Keratinocyte (primary cell): ENCODE data around the gene MYL10.

Experiments used
- CTCF ChIP-seq, 3 experiments: IDR thresholded peaks in 1 of 3; conservative IDR thresholded peaks in 1 of 3; optimal IDR thresholded peaks in 1 of 3; 2 replicates in 2 of 3; 3 replicates in 1 of 3; pipeline versions ENCODE3 to v1.5.1; 2011; ENCODE audit warnings: low read length in 3 of 3, mild to moderate bottlenecking in 3 of 3, moderate library complexity in 2 of 3, control low read depth in 1 of 3, inconsistent platforms in 1 of 3; ENCODE audit not compliant: insufficient read depth in 2 of 3; ENCODE audit errors: extremely low read depth in 1 of 3
- EZH2 ChIP-seq: IDR thresholded peaks from one replicate; pipeline ENCODE4 v1.6.1; 2012; ENCODE audit warnings: inconsistent platforms, mild to moderate bottlenecking, low read length, moderate library complexity

GRCh38 chr7:101582971-101583370, 46.1 kb downstream of the MYL10 start:
- TF ChIP-seq EZH2, result no peak
- no peak for TF ChIP-seq CTCF (optimal IDR thresholded peaks at IDR 0.05 in 1 of 3, IDR thresholded peaks at IDR 0.05 in 1 of 3, conservative IDR thresholded peaks at IDR 0.05 in 1 of 3; ENCODE audit: extremely low read depth in 1 of 3, insufficient read depth in 2 of 3, low read length in 3 of 3)
